Upper lobe of left lung (tissue), 4 donors: ENCODE measurements around the gene PLCXD1.

Experiments
- EP300 ChIP-seq, 4 donors: sonication (generic); formaldehyde crosslinking; IDR thresholded peaks; one replicate each; pipeline ENCODE4 v1.5.1; 2017; ENCODE audit warnings: antibody characterized with exemption in 4 of 4, control low read depth in 2 of 4
- POLR2A ChIP-seq, 4 donors: fragments of 450-650 bp; IDR thresholded peaks; one replicate each; pipeline ENCODE4 v1.5.1; 2016 to 2017; ENCODE audit warnings: antibody characterized with exemption in 4 of 4, mild to moderate bottlenecking in 2 of 4
- POLR2AphosphoS5 ChIP-seq, 2 donors: sonication (generic); formaldehyde crosslinking; IDR thresholded peaks; one replicate each; pipeline ENCODE4 v1.5.1; 2017; ENCODE audit warnings: antibody characterized with exemption in 2 of 2
- TF ChIP-seq, protein P1 (sequence below), 6 experiments: fragments of 450-650 bp in 4 of 6; fragments of 200-600 bp in 2 of 6; sonication (generic) in 2 of 6; IDR thresholded peaks; one replicate each; pipeline ENCODE4 v1.5.1; 2016 to 2019; ENCODE audit warnings: antibody characterized with exemption in 6 of 6

DNA sequence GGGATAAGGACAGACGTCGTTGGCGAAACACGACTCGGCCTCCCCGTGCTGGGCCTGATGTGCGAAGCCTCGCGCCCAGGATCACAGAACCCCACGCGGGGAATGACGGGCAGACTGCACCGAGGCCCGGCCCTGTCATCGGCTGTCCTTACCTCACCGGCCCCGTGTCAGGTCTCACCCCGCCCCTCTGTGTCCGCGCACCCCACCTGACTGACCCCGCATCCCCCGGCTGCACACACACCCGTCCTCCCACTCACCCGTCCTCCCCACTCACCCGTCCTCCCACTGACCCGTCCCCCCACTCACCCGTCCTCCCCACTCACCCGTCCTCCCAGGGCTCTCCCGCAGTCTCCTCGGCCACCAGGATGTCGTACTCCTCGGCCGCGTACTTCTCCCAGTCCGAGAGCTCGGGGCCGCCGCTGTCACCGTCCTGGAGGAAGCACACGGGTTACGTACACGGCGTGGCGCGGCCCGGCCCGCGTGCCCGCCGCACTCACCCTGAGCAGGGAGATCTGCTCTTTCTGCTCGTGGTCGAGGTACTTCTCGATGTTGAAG is 57.2 kb downstream of the PLCXD1 start:
- TF ChIP-seq POLR2AphosphoS5 (IDR thresholded peaks at IDR 0.05) = no peak
- TF ChIP-seq, protein P1, sequence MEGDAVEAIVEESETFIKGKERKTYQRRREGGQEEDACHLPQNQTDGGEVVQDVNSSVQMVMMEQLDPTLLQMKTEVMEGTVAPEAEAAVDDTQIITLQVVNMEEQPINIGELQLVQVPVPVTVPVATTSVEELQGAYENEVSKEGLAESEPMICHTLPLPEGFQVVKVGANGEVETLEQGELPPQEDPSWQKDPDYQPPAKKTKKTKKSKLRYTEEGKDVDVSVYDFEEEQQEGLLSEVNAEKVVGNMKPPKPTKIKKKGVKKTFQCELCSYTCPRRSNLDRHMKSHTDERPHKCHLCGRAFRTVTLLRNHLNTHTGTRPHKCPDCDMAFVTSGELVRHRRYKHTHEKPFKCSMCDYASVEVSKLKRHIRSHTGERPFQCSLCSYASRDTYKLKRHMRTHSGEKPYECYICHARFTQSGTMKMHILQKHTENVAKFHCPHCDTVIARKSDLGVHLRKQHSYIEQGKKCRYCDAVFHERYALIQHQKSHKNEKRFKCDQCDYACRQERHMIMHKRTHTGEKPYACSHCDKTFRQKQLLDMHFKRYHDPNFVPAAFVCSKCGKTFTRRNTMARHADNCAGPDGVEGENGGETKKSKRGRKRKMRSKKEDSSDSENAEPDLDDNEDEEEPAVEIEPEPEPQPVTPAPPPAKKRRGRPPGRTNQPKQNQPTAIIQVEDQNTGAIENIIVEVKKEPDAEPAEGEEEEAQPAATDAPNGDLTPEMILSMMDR (IDR thresholded peaks at IDR 0.05) = no peak
- no peak for TF ChIP-seq POLR2A (IDR thresholded peaks at IDR 0.05)
- TF ChIP-seq EP300 (IDR thresholded peaks at IDR 0.05) = no peak
